Activated gamma-delta T cell (primary cell): Measurements from ENCODE around the gene ASB15.
"Not testable (repeated sequence)": the region's sequence is repeated elsewhere in the genome, so short reads cannot be mapped to it uniquely, and the experiment has no call there.

Experiments used
- DNase-seq: peaks from one replicate; lab custom pipeline; 2025; lab: John Stamatoyannopoulos, UW

The ASB15 gene

GRCh38 chr7:123598657-123599056, 3.0 kb upstream of the ASB15 start:
- no peak for DNase-seq

GRCh38 chr7:123599766-123600165, 1.9 kb upstream of the ASB15 start:
- DNase-seq, result no peak

- no peak for DNase-seq
Measured at GRCh38 chr7:123600876-123601275, 745 bp upstream of the ASB15 start.

DNA sequence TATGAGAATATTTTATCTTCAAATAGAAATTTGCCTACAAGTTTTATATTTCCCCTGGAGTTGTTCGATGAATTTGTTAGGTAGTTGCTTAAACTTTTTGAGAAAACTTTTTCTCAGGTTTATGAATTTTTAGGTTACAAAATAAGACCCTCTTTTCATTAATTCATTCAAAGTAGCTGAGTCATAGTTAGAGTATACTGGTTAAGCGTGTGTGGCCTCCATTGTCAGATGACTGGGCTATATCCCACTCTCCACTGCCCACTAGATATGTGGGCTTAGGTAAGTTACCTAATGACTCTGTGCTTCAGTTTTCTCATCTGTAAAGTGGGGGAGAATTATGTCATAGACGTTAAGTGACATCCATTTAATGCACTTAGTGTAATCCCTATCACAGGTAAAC, 1.0 kb downstream of the ASB15 start:
- no peak for DNase-seq

DNA sequence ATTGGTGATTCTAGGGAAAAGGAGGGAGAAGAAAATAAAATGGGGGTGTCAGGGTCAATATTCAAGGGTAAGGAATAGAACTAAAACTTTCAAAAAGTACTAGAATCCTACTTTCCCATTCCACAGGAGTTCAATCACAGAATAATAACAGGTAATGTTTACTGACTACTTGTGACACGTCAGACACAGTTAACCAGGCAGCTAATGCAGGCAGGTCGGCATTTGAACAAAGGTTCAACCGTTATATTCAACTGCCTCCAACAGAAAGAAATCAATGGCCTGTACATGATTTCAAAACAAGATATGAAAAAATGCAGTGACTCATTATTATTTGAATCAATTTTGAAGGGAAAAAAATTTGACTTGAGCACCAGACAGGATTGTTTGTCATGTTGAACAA, 3.1 kb downstream of the ASB15 start:
- DNase-seq, result no peak

DNA sequence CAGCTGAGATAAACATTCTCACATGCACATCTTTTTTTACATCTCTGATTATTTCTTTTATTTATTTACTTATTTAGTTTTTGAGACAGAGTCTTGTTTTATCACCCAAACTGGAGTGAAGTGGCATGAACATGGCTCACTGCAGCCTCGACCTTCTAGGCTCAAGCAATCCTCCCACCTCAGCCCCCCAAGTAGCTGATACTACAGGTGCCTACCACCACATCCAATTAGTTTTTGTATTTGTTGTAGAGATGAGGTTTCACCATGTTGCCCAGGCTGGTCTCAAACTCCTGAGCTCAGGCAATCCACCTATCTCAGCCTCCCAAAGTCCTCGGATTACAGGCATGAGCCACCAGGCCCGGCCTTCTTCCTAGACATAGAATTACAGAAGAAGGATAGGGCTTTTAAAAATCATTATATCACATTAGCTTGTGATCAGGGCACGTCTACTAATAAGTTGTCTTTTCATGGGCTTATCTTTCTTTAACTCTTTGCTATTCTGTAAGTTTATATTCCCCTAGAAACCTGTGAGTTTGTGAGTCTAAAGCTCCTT, 5.9 kb downstream of the ASB15 start:
- no peak for DNase-seq

DNA sequence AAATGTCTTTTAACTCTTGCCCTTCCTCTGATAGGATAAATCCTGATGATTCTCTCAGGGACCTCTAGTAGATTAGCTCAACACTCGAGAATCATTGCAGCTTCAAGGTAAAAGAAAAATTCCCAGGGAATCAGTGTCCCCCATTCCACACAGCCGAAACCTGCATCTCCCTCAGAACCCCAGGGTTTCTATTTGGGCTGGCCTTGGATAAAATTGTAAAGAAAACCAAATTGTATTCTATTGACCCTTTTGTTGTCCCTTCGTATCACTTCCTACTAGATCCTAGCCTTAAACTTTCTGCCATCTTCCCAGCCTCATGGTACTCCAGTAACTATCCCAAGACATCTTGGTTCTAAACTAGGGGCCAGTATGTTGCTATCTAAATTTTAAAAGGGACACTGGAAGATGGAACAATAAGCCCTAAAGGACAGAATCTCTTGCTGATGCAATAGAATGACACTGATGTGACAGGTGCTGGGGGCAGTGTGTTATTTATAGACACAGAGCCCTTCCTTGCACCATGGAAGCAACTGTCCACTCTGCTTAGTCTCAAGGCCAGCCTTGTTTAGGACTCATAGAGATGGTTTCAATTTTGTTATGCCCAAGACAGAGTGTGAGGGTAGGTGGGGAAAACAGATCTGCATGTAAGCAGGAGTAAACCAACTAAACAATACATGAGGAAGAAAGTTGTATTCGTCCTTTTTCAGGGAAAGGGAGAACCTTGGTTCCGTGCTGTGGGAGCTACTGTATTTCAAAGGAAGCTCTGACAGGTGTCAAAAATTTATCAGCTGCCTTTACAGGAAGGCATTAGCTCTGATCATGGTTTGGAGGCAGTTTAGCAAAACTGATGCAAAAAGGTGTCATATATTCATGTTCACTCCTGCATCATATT, 7.6 kb downstream of the ASB15 start:
- DNase-seq, result no peak

GRCh38 chr7:123609883-123610239, 8.2 kb downstream of the ASB15 start:
- no peak for DNase-seq

DNA sequence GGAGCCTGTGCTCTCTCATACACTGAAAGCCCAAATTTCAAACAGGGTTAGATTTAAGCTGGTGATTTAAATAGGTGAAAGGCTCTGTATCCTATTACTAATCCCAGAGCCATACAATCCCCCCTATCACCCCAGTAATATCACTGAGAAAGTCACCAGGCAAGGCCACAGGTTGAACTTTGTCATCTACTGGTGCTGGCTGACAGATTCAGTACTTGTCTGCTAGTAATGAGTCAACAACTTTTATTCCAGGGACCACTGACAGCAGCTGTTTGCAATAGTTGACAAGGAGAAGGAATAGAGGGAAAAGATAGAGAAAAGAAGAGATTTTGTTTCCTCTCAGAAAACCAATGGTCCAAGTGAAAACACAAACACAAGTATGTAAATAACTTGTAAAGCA, 10.4 kb downstream of the ASB15 start:
- DNase-seq, result no peak

DNA sequence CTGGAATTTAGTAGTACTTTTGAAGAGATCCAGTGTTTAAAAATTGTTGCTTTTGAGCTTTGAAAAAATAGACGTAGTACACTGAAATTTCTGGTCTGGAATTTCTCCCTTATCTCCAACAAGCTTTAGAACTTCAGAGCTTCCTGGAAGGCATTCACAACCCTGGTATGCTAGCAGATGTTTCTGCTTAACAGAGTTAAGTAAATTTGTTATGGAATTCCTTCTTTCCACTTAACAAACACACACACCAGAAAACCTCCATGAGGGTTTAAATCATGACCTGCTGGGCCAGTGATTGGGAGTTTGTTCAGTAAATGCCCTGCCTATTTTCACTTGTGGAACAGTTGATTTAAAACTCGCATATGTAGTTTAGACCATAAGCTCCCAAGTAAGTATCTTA, 13.7 kb downstream of the ASB15 start:
- no peak for DNase-seq

- no peak for DNase-seq
Measured at GRCh38 chr7:123616223-123616622, 14.6 kb downstream of the ASB15 start.

- DNase-seq, result no peak
Measured at GRCh38 chr7:123621707-123622106, 20.1 kb downstream of the ASB15 start.

DNA sequence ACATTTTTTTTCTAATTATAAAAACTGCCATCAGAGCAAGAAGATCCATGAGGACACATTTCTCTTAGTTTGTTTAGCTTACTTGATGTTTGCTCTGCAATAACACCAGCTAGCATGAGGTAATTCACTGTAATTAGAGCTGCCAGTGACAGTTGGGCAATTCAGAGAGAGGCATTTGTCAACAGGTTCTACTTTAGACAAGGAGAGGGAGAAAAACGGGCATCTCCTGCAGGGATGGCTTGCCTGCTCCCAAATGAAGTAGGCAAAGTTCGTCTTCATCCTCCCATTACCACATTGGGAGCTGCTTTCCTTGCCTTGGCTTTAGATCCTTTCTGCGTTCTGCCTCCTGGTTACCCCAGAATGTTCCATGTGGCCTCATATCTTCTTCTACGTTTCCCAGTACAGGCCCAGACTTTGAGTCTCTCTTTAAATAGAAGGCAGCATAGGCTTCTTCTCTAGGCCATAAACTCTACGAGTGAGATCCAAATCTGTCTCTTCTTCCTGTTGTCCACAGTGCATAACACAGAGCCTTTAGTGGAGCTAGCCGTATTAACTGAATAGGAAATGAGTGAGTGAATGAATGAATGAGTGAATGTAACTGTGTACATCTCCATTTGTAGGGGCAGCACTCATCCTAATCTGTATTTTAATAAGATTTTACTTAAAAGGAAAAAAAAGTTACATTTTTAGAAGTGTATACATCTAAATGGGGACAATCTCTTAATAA, 21.2 kb downstream of the ASB15 start:
- no peak for DNase-seq

- DNase-seq, result no peak
Measured at GRCh38 chr7:123624527-123625183, 23.0 kb downstream of the ASB15 start.

- DNase-seq, result no peak
Measured at GRCh38 chr7:123625254-123625653, 23.6 kb downstream of the ASB15 start.

- DNase-seq, result no peak
Measured at GRCh38 chr7:123627851-123628250, 26.2 kb downstream of the ASB15 start.

GRCh38 chr7:123628829-123629228, 27.2 kb downstream of the ASB15 start:
- DNase-seq, result no peak

DNA sequence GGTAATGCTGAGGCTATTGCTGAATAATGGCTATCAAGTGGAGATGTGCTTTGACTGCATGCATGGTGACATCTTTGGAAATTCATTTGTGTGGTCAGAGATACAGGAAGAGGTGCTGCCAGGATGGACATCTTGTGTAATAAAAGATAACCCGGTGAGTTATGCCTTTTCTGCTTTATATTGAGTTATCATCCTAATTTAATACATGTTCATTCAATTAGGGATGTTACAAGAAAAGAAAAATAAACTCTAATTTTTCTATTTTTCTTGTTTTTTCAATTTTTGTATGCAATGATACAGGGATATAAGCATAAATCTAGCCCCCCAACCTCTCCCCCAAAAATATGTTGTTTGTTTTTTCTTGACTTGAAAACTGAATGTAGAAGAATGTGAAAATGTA, 27.7 kb downstream of the ASB15 start:
- DNase-seq, result no peak

GRCh38 chr7:123632808-123633207, 31.2 kb downstream of the ASB15 start:
- DNase-seq, result no peak

GRCh38 chr7:123633553-123633952, 31.9 kb downstream of the ASB15 start:
- no peak for DNase-seq

DNA sequence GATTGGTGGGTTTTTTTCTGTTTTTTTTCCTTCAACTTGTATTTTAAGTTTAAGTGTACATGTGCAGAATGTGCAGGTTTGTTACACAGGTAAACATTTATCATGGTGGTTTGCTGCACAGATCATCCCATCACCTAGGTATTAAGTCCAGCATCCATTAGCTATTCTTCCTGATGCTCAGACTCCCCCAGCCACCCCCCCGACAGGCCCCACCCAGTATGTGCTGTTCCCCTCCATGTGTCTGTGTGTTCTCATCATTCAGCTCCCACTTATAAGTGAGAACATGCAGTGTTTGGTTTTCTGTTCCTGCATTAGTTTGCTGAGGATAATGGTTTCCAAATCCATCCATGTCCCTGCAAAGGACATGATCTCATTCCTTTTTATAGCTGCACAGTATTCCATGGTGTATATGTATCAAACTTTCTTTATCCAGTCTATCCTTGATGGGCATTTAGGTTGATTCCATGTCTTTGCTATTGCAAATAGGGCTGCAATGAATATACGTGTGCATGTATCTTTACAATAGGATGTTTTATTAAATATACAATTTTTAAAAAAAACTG, 32.5 kb downstream of the ASB15 start:
- DNase-seq, result not testable (repeated sequence)
